Brain microvascular endothelial cell (primary cell): Measurements from ENCODE around the gene CCDC187.

Source experiments
- DNase-seq: peaks from one replicate; pipeline ENCODE4 v3.0.0-alpha.2; 2020
- H3K27ac ChIP-seq: fragments of 250-450 bp; sonication (Bioruptor Pico); 2 replicates; pipeline ENCODE4 v1.5.1; 2020; ENCODE audit warnings: mild to moderate bottlenecking, moderate library complexity
- H3K27me3 ChIP-seq: fragments of 250-450 bp; sonication (Bioruptor Pico); replicated peaks from 2 replicates; pipeline ENCODE4 v1.5.1; 2020; ENCODE audit warnings: mild to moderate bottlenecking
- H3K36me3 ChIP-seq: fragments of 250-450 bp; sonication (Bioruptor Pico); replicated peaks from 2 replicates; pipeline ENCODE4 v1.5.1; 2020; ENCODE audit warnings: mild to moderate bottlenecking
- H3K4me3 ChIP-seq: 2 replicates; pipeline ENCODE4 v1.5.1; 2011; ENCODE audit warnings: low read depth, mild to moderate bottlenecking, control low read depth, low read length, moderate library complexity
- CTCF ChIP-seq: IDR thresholded peaks from 2 replicates; pipeline ENCODE4 v1.5.1; 2011; ENCODE audit warnings: low read depth, mild to moderate bottlenecking, moderate library complexity, low read length, control low read depth, inconsistent platforms; ENCODE audit errors: missing control alignments
- in situ Hi-C: cut with HindIII; loops from 2 replicates; pipeline ENCODE4 v1.10.0; 2017; ENCODE audit warnings: low sequenced_read_pairs, low pct_ligation_motif_present

CCDC187 gene

DNA sequence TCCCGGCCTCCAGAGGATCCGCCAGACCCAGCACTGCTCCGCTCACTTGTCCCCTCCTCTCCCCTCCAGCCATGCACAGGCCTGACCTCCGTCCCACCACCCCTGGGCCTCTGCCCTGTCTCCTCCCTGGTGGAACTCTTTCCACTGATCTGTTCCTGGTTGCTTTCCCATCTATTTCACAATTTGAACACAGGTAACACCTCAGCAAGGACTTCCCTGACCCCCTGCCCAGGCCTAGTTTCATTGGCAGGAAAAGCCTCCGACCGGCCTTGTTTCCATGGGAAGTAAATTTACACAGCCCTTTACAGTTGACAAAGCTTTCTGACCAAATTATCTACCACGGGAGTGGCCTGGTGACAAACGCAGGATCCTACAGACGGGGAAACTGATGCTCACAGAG, 73.1 kb downstream of the CCDC187 start:
- no peak overlapping the region for H3K27ac ChIP-seq
- TF ChIP-seq CTCF = no peak
- DNase-seq = no peak
- no peaks in the 10 kb centered on the region for H3K27me3 ChIP-seq
- H3K36me3 ChIP-seq = peaks cover 2% of the 10 kb centered on the region
- no peak overlapping the region for H3K4me3 ChIP-seq
- in situ Hi-C loops = no loop called here

GRCh38 chr9:136230365-136230764, 73.5 kb downstream of the CCDC187 start:
- no peak for DNase-seq
- Histone ChIP-seq H3K27me3 (no peaks in the 10 kb centered on the region), H3K4me3 (no peak overlapping the region), H3K27ac (no peak overlapping the region), H3K36me3 (peaks cover 2% of the 10 kb centered on the region)
- in situ Hi-C loops = no loop called here
- TF ChIP-seq CTCF = no peak

- no peak overlapping the region for H3K27ac ChIP-seq
- in situ Hi-C loops = no loop called here
- no peak for DNase-seq
- no peak overlapping the region for H3K4me3 ChIP-seq
- H3K27me3 ChIP-seq = no peaks in the 10 kb centered on the region
- H3K36me3 ChIP-seq = no peaks in the 10 kb centered on the region
- TF ChIP-seq CTCF = no peak
These were observed 74.5 kb downstream of the CCDC187 start for GRCh38 chr9:136229096-136230065.

DNA sequence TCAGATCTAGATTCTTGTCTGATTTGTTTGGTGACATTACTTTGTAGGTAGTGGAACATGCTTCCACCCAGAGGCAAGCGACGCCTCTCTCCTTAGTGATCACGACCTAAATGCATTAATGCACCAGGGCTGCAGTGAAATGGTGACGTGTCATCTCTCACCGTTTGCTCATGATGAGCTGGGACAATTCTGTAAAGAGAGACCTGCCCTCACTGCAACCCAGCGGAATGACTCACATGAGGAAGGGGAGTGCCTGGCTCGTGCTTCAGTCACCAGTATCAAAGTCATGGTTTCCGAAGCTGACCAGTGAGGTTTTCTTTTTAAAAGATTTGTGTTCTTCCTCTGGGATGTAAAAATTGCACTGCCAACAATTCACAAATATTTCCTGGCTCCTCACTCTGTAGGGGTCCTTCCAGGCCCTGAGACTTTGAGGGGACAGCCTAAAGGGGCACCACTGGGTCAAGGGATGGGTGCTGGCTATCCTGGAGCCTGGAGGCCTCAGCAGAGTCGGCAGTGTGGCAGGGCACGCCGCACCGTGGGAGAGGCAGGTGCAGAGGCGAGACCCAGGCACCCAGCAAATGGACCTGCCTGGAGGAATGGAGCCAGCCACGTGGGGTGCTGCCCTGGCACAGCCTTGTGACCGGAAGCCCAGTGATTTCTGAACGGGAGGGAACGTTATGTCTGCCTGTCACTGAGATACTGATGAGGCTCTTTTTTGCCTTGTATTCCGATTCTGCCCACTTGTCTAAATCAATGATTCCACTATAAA, 75.6 kb downstream of the CCDC187 start:
- H3K4me3 ChIP-seq = no peak overlapping the region
- peak; percentile 75 for DNase-seq
- no peaks in the 10 kb centered on the region for H3K27me3 ChIP-seq
- H3K36me3 ChIP-seq = no peaks in the 10 kb centered on the region
- no peak overlapping the region for H3K27ac ChIP-seq
- in situ Hi-C loops = no loop called here
- TF ChIP-seq CTCF = no peak

- H3K4me3 ChIP-seq = no peak overlapping the region
- no peak for DNase-seq
- H3K27me3 ChIP-seq = no peaks in the 10 kb centered on the region
- in situ Hi-C loops = no loop called here
- peaks cover 4% of the 10 kb centered on the region for H3K36me3 ChIP-seq
- no peak overlapping the region for H3K27ac ChIP-seq
- no peak for TF ChIP-seq CTCF
These were observed 77.0 kb downstream of the CCDC187 start for GRCh38 chr9:136226680-136227407.
